ENCODE data around the gene SCAMP5.
A peak's percentile ranks its signal among the peaks of the same experiment; 100 is the strongest.

GRCh38 chr15:75043509-75044257 is 48.3 kb downstream of the SCAMP5 start:
- TF ChIP-seq TAF1 (IDR thresholded peaks at IDR 0.05; ENCODE audit: low read depth, low read length) = 0 out of 2 replicates have a peak, but pooled peaks have one; percentile 27
- peak; percentile 52; the same call in 1 of the 2 replicates for TF ChIP-seq POLR2AphosphoS5 (IDR thresholded peaks at IDR 0.05; ENCODE audit: low read depth, low read length)
- peak; percentile 58; the same call in 1 of the 2 replicates for TF ChIP-seq POLR2A (IDR thresholded peaks at IDR 0.05; ENCODE audit: low read depth, low read length)
- TF ChIP-seq SPI1 (IDR thresholded peaks at IDR 0.05; ENCODE audit: low read depth, low read length) = peak; percentile 44; the same call in 1 of the 2 replicates
- peak; percentile 4 for TF ChIP-seq PAX5 (IDR thresholded peaks at IDR 0.05; ENCODE audit: insufficient read depth, low read length, severe bottlenecking)
- TF ChIP-seq POU2F2 (IDR thresholded peaks at IDR 0.05; ENCODE audit: low read depth, low read length) = peak; percentile 24; the same call in 1 of the 2 replicates
